Body of pancreas (tissue), 4 donors: Measurements from ENCODE around the gene KLHL17.

Experiments used
- CTCF ChIP-seq, 7 experiments: fragments of 450-650 bp in 4 of 7; fragments of 200-600 bp in 3 of 7; sonication (generic) in 3 of 7; IDR thresholded peaks; one replicate each; pipeline ENCODE4 v1.5.1; 2016 to 2019; ENCODE audit warnings: antibody characterized with exemption in 7 of 7
- POLR2A ChIP-seq, 3 donors: fragments of 450-650 bp; IDR thresholded peaks; one replicate each; pipeline ENCODE4 v1.6.1; 2016; ENCODE audit warnings: antibody characterized with exemption in 3 of 3, mild to moderate bottlenecking in 2 of 3

DNA sequence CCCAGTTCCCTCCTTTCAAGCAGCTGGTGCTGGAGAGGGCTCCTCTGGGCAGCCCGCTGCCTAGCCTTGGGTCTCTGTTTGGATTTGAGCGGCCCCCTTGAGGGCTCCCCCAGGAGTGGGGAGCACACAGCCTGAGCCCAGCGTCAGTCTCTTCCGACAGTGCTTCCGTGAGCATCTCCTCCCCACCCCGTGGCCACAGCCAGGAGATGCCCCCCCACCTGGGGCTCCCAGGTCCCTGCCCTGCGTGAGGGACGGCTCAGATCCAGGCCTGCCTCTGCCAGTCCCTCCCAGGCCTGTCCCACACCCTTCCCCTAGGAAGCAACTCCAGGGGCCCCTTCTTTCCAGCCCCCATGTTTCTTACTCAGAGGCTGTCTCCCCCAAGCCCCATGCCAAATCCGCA is 33.1 kb upstream of the KLHL17 start:
- TF ChIP-seq POLR2A (IDR thresholded peaks at IDR 0.05) (no peak), CTCF (IDR thresholded peaks at IDR 0.05) (no peak)
